Natural killer cell (primary cell): ENCODE data around the gene STARD13. TPM values are rescaled to one million over a fixed set of nuclear protein-coding genes. Genes with fewer than 3 reads are reported as not detected.

Experiments used
- ATAC-seq, 3 donors: fragments of 150-1000 bp in 2 of 3; fragments of 200-7000 bp in 1 of 3; cut with Tn5 transposase; 1 replicate in 1 of 3; 2 replicates in 2 of 3; pipeline ENCODE4 v1.10.0; 2021; ENCODE audit warnings: mild to moderate bottlenecking in 2 of 3, moderate library complexity in 2 of 3
- DNase-seq, 2 donors: peaks; one replicate each; pipeline versions ENCODE4 v3.0.0 to v3.0.0-alpha.2; 2013 to 2021; ENCODE audit warnings: mixed read lengths in 1 of 2
- H3K27ac ChIP-seq: one replicate; pipeline ENCODE4 v1.5.1; 2013; ENCODE audit warnings: mild to moderate bottlenecking, low read length
- H3K27me3 ChIP-seq: one replicate; pipeline ENCODE4 v1.6.1; 2013; ENCODE audit warnings: low read length; ENCODE audit not compliant: control insufficient read depth, insufficient read depth
- H3K36me3 ChIP-seq: one replicate; pipeline ENCODE4 v1.6.1; 2013; ENCODE audit warnings: low read length; ENCODE audit not compliant: control insufficient read depth, insufficient read depth
- H3K4me1 ChIP-seq: one replicate; pipeline ENCODE4 v1.6.1; 2013; ENCODE audit warnings: low read length; ENCODE audit not compliant: control insufficient read depth, insufficient read depth
- H3K4me3 ChIP-seq: one replicate; pipeline ENCODE4 v1.5.1; 2013; ENCODE audit warnings: low read length
- H3K9me3 ChIP-seq: one replicate; pipeline ENCODE4 v1.6.1; 2013; ENCODE audit warnings: low read length; ENCODE audit not compliant: control insufficient read depth, insufficient read depth
- H3K27ac Mint-ChIP-seq, 2 donors: one replicate each; pipeline ENCODE4 v1.8.0; 2022; ENCODE audit warnings: mild to moderate bottlenecking in 2 of 2, mixed read lengths in 2 of 2, moderate library complexity in 1 of 2
- H3K27me3 Mint-ChIP-seq, 2 donors: one replicate each; pipeline ENCODE4 v1.8.0; 2022; ENCODE audit warnings: low read depth in 2 of 2, mixed read lengths in 2 of 2
- H3K36me3 Mint-ChIP-seq: one replicate; pipeline ENCODE4 v1.8.0; 2022; ENCODE audit warnings: mixed read lengths
- H3K4me1 Mint-ChIP-seq, 2 donors: one replicate each; pipeline ENCODE4 v1.8.0; 2022; ENCODE audit warnings: mixed read lengths in 2 of 2
- H3K4me3 Mint-ChIP-seq: one replicate; pipeline ENCODE4 v1.8.0; 2022; ENCODE audit warnings: mild to moderate bottlenecking, moderate library complexity, mixed read lengths
- H3K9me3 Mint-ChIP-seq, 2 donors: one replicate each; pipeline ENCODE4 v1.8.0; 2022; ENCODE audit warnings: mixed read lengths in 2 of 2
- CTCF ChIP-seq: fragments of 200-600 bp; IDR thresholded peaks from one replicate; pipeline ENCODE4 v1.8.0; 2022; ENCODE audit warnings: antibody characterized with exemption
- WGBS: methylation state at CpG from one replicate; pipeline ENCODE4 v1.1.7; 2013; ENCODE audit warnings: missing lambda C conversion rate; ENCODE audit not compliant: insufficient coverage; 5-methylcytosine and 5-hydroxymethylcytosine counted together
- intact Hi-C: fragments of 100-400 bp; cut with micrococcal nuclease; formaldehyde crosslinking; loops from one replicate; pipeline ENCODE4 v1.14.2; 2022
- total RNA-seq, 4 donors: library from RNA; stranded (reverse); fragments of 120-200 nt in 1 of 4; gene quantifications; one replicate each; pipeline versions ENCODE4 v1.2.3 to v1.2.4, GENCODE V29; 2013 to 2022

Gene STARD13
- total RNA-seq, 3 donors from 2014 or later (not counting 1 experiment from before 2014, with no cell fraction given): not detected

GRCh38 chr13:33235564-33235963 is 50.0 kb downstream of the STARD13 start:
- DNase-seq (no peak), ATAC-seq (no peak)
- no peak for TF ChIP-seq CTCF
- Mint-ChIP-seq H3K36me3 (no peaks in the 10 kb centered on the region), H3K27ac (no peak overlapping the region), H3K27me3 (peaks cover 0 to 7% of the 10 kb centered on the region in 2 donors), H3K4me3 (no peak overlapping the region), H3K4me1 (no peaks in the 10 kb centered on the region), H3K9me3 (peaks cover 2 to 5% of the 10 kb centered on the region in 2 donors)
- H3K27me3 ChIP-seq: no peaks in the 10 kb centered on the region
- H3K27ac ChIP-seq: no peak overlapping the region
- intact Hi-C loops: no loop called here
- WGBS: 82% methylated on average over 3 of the region's 3 CpGs
- H3K4me1 ChIP-seq: no peaks in the 10 kb centered on the region
- no peak overlapping the region for H3K4me3 ChIP-seq
- H3K9me3 ChIP-seq: no peaks in the 10 kb centered on the region
- no peaks in the 10 kb centered on the region for H3K36me3 ChIP-seq

- no peak for DNase-seq
- H3K9me3 ChIP-seq: no peaks in the 10 kb centered on the region
- H3K4me1 ChIP-seq: no peaks in the 10 kb centered on the region
- H3K36me3 ChIP-seq: no peaks in the 10 kb centered on the region
- no peak for ATAC-seq
- Mint-ChIP-seq H3K4me3 (no peak overlapping the region), H3K27me3 (peaks cover 0 to 7% of the 10 kb centered on the region in 2 donors), H3K36me3 (no peaks in the 10 kb centered on the region), H3K4me1 (no peaks in the 10 kb centered on the region), H3K27ac (no peak overlapping the region), H3K9me3 (peaks cover 2 to 5% of the 10 kb centered on the region in 2 donors)
- intact Hi-C loops: no loop called here
- H3K4me3 ChIP-seq: no peak overlapping the region
- no peak for TF ChIP-seq CTCF
- no peaks in the 10 kb centered on the region for H3K27me3 ChIP-seq
- no peak overlapping the region for H3K27ac ChIP-seq
Observed at GRCh38 chr13:33235078-33235477, 50.5 kb downstream of the STARD13 start.

- no peak for TF ChIP-seq CTCF
- H3K27ac Mint-ChIP-seq: no peak overlapping the region
- intact Hi-C loops: no loop called here
- peaks cover 2 to 5% of the 10 kb centered on the region in 2 donors for H3K9me3 Mint-ChIP-seq
- no peaks in the 10 kb centered on the region for H3K4me1 Mint-ChIP-seq
- no peak for DNase-seq
- 92% methylated on average over 5 of the region's 5 CpGs for WGBS
- ATAC-seq: no peak
- Histone ChIP-seq H3K36me3 (no peaks in the 10 kb centered on the region), H3K9me3 (no peaks in the 10 kb centered on the region), H3K4me1 (no peaks in the 10 kb centered on the region), H3K27ac (no peak overlapping the region), H3K27me3 (no peaks in the 10 kb centered on the region), H3K4me3 (no peak overlapping the region)
- H3K27me3 Mint-ChIP-seq: peaks cover 0 to 7% of the 10 kb centered on the region in 2 donors
- H3K36me3 Mint-ChIP-seq: no peaks in the 10 kb centered on the region
- H3K4me3 Mint-ChIP-seq: no peak overlapping the region
Observed at GRCh38 chr13:33233547-33233946, 52.0 kb downstream of the STARD13 start.

GRCh38 chr13:33232883-33233282 is 52.7 kb downstream of the STARD13 start:
- Histone ChIP-seq H3K27me3 (no peaks in the 10 kb centered on the region), H3K4me1 (no peaks in the 10 kb centered on the region), H3K36me3 (no peaks in the 10 kb centered on the region), H3K27ac (no peak overlapping the region), H3K9me3 (no peaks in the 10 kb centered on the region), H3K4me3 (no peak overlapping the region)
- no peak for TF ChIP-seq CTCF
- WGBS: 73% methylated on average over 2 of the region's 2 CpGs
- peaks cover 0 to 7% of the 10 kb centered on the region in 2 donors for H3K27me3 Mint-ChIP-seq
- H3K9me3 Mint-ChIP-seq: peaks cover 2 to 5% of the 10 kb centered on the region in 2 donors
- intact Hi-C loops: no loop called here
- DNase-seq (no peak), ATAC-seq (no peak)
- H3K27ac Mint-ChIP-seq: no peak overlapping the region
- H3K4me1 Mint-ChIP-seq: no peaks in the 10 kb centered on the region
- H3K4me3 Mint-ChIP-seq: no peak overlapping the region
- no peaks in the 10 kb centered on the region for H3K36me3 Mint-ChIP-seq
